ENCODE measurements around the gene PRR14. TPM values are rescaled to one million over a fixed set of nuclear protein-coding genes. Genes with fewer than 3 reads are reported as not detected.
A peak's percentile ranks its signal among the peaks of the same experiment; 100 is the strongest.

PRR14 gene
- total and polyA plus RNA-seq, 2 donors from 2014 or later: 44.2 to 51.6 TPM

- no peaks in the 10 kb centered on the region for H3K9me3 ChIP-seq (ENCODE audit: control insufficient read depth in 2 of 3, insufficient read depth in 1 of 3, low read length in 3 of 3)
- TF ChIP-seq CTCF (IDR thresholded peaks at IDR 0.05; ENCODE audit: borderline replicate concordance, extremely low read depth, insufficient read depth): no peak
- H3K4me3 ChIP-seq (ENCODE audit: low read length in 3 of 3): no peak overlapping the region
- H3K27me3 ChIP-seq (ENCODE audit: control insufficient read depth, insufficient read depth, low read length): no peaks in the 10 kb centered on the region
- H3K9ac ChIP-seq (ENCODE audit: low read length in 3 of 3): no peak overlapping the region
- no peak for DNase-seq
- FAIRE-seq: no peak
- H3K36me3 ChIP-seq (ENCODE audit: control insufficient read depth in 2 of 3, insufficient read depth in 3 of 3, low read length in 3 of 3): peaks cover 6 to 55% (median 40%) of the 10 kb centered on the region in 3 donors
- H3K4me1 ChIP-seq (ENCODE audit: control insufficient read depth in 2 of 3, insufficient read depth in 2 of 3, low read depth in 1 of 3, low read length in 3 of 3): peaks cover 0 to 25% (median 11%) of the 10 kb centered on the region in 3 donors
- H3K27ac ChIP-seq (ENCODE audit: low read depth in 2 of 2, low read length in 2 of 2): no peak overlapping the region
- intact Hi-C loops (cut with DNase I): no loop called here
Observed at GRCh38 chr16:30665155-30665829, 14.5 kb downstream of the PRR14 start.

GRCh38 chr16:30665830-30666190 lies 15.1 kb downstream of the PRR14 start:
- FAIRE-seq: no peak
- peaks cover 6 to 55% (median 40%) of the 10 kb centered on the region in 3 donors for H3K36me3 ChIP-seq (ENCODE audit: control insufficient read depth in 2 of 3, insufficient read depth in 3 of 3, low read length in 3 of 3)
- TF ChIP-seq CTCF (IDR thresholded peaks at IDR 0.05; ENCODE audit: borderline replicate concordance, extremely low read depth, insufficient read depth): no peak

GRCh38 chr16:30666681-30667080 lies 15.9 kb downstream of the PRR14 start:
- Histone ChIP-seq H3K9ac (ENCODE audit: low read length in 3 of 3) (no peak overlapping the region), H3K27ac (ENCODE audit: low read depth in 2 of 2, low read length in 2 of 2) (no peak overlapping the region), H3K9me3 (ENCODE audit: control insufficient read depth in 2 of 3, insufficient read depth in 1 of 3, low read length in 3 of 3) (no peaks in the 10 kb centered on the region), H3K27me3 (ENCODE audit: control insufficient read depth, insufficient read depth, low read length) (no peaks in the 10 kb centered on the region), H3K4me3 (ENCODE audit: low read length in 3 of 3) (no peak overlapping the region), H3K4me1 (ENCODE audit: control insufficient read depth in 2 of 3, insufficient read depth in 2 of 3, low read depth in 1 of 3, low read length in 3 of 3) (peaks cover 0 to 11% (median 0%) of the 10 kb centered on the region in 3 donors), H3K36me3 (ENCODE audit: control insufficient read depth in 2 of 3, insufficient read depth in 3 of 3, low read length in 3 of 3) (peaks cover 6 to 49% (median 40%) of the 10 kb centered on the region in 3 donors)
- DNase-seq: peak in 1 of 5 donors; percentile 19
- intact Hi-C loops (cut with DNase I): no loop called here
- FAIRE-seq: no peak
- TF ChIP-seq CTCF (IDR thresholded peaks at IDR 0.05; ENCODE audit: borderline replicate concordance, extremely low read depth, insufficient read depth): no peak

More at GRCh38 chr16:30665830-30666190, 15.1 kb downstream of the PRR14 start:
- Histone ChIP-seq H3K9me3 (ENCODE audit: control insufficient read depth in 2 of 3, insufficient read depth in 1 of 3, low read length in 3 of 3) (no peaks in the 10 kb centered on the region), H3K4me1 (ENCODE audit: control insufficient read depth in 2 of 3, insufficient read depth in 2 of 3, low read depth in 1 of 3, low read length in 3 of 3) (peaks cover 0 to 20% (median 6%) of the 10 kb centered on the region in 3 donors), H3K27ac (ENCODE audit: low read depth in 2 of 2, low read length in 2 of 2) (no peak overlapping the region), H3K9ac (ENCODE audit: low read length in 3 of 3) (no peak overlapping the region), H3K4me3 (ENCODE audit: low read length in 3 of 3) (no peak overlapping the region), H3K27me3 (ENCODE audit: control insufficient read depth, insufficient read depth, low read length) (no peaks in the 10 kb centered on the region)
- no peak for DNase-seq
- intact Hi-C loops (cut with DNase I): no loop called here
